Measurements from ENCODE around the gene SNED1.
A peak's percentile ranks its signal among the peaks of the same experiment; 100 is the strongest.

The SNED1 gene

GRCh38 chr2:240997141-240997855 is 1.1 kb upstream of the SNED1 start:
- TF ChIP-seq CTCF (conservative IDR thresholded peaks at IDR 0.05; ENCODE audit: low read length) = no peak
- H3K4me3 ChIP-seq (ENCODE audit: low read length) = no peak overlapping the region

DNA sequence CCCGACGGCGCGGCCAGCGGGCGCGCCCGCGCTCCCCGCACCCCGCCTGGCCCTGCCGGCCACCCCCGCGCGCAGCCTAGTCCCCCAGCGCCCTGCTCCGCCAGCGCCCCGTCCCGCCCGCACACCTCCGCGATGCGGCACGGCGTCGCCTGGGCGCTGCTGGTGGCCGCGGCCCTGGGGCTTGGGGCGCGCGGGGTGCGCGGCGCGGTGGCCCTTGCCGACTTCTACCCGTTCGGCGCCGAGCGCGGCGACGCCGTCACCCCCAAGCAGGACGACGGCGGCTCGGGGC is 232 bp downstream of the SNED1 start:
- no peak for DNase-seq (ENCODE audit: low read depth)
- TF ChIP-seq CTCF (conservative IDR thresholded peaks at IDR 0.05; ENCODE audit: low read length) = no peak
- H3K4me3 ChIP-seq (ENCODE audit: low read length) = peak overlapping the region; percentile 56

More at GRCh38 chr2:240997141-240997855, 1.1 kb upstream of the SNED1 start:
- DNase-seq (ENCODE audit: low read depth) = peak; percentile 12

DNA sequence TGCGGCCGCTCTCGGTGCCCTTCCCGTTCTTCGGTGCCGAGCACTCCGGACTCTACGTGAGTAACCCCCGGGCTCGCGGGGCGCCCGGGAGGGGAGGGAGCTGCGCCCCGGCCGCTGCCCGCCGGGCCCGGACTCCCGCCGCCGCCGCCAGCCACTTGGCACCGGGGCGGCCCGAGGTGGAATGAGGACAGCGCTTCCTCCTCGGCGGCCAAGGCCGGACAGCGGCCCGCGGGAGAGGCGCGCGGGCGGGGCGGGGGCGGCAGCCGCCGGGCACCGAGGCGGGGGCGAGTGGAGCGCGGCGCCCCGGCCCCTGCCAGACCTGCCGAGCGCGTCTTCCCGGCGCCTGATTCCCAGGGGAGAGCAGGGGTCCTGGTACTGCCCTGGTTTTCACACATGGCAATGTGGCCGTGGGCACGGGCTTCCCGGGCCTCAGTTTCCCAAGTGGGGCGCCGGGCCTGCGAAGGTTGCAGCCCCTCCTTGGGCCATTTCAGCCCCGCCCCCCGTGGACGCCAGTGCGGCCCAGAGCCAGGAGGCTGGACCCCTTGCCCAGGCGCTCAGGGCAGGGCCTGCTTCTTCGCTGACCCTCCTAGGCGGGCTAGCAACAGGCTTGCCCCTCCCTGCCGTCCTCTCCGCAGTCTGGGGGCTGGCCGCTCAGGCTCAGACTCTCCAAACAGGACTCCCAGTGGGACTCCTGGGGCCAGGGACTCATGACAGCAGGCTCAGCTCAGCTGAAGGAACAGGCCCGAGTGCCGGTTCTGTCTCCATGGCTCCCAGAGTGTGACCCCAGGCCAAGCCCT is 775 bp downstream of the SNED1 start:
- no peak for TF ChIP-seq CTCF (conservative IDR thresholded peaks at IDR 0.05; ENCODE audit: low read length)
- DNase-seq (ENCODE audit: low read depth) = peak; percentile 14
- H3K4me3 ChIP-seq (ENCODE audit: low read length) = peak overlapping the region; percentile 64

DNA sequence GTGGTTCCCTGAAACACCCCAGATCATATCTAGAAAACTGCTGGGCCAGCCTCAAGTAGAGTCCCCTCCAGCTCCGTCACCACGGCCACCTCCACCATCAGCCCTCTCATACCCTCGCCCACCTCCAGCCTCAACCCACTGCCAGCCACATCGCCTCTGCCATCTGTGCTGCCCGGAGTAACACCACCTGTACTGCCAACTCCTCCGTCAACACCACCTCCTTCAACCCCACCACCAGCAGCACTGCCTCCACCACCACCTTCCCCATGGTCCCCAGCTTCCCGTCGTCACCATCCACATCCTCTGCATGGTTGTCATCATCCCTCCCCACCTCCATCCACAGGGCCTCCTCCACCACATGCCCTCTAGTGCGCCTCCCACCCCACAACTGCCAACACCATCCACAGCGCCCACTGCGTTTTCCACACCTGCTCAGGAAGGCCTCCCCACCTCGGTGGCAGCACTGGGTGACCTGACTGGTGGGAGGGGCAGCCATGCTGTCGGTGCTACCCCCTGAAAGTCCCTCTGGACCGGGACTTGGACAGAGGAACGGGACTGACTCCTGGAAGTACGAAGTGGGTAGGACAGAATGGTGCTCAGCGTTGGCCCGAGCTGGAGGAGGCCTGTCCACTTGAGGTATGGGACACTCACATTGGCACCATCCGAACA is 1.6 kb downstream of the SNED1 start:
- DNase-seq (ENCODE audit: low read depth) = no peak
- no peak for TF ChIP-seq CTCF (conservative IDR thresholded peaks at IDR 0.05; ENCODE audit: low read length)
- H3K4me3 ChIP-seq (ENCODE audit: low read length) = peak overlapping the region; percentile 64

DNA sequence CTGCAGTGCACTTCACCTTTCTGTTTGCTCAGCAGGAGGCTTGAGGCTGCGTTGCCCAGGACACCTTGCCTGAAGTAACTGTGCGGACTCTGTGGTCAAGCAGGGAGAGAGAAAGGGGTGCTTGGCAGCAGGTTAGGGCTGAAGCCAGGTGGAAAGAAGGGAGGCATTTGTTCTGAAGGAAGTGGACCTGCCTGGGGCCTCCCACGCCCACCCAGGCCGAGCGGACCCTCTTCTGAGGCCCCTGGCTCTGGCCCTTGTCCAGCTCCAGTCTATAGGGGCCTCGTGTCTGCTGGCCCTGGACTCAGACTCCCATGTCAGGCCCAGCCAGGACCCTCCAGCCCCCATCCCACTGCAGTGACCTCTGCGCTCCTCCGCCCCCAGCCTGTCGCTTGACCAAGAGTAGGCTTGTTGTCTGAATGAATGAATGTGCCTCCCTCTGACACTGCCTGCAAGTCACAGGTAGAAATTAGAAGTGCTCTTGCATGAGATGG is 2.5 kb downstream of the SNED1 start:
- no peak for TF ChIP-seq CTCF (conservative IDR thresholded peaks at IDR 0.05; ENCODE audit: low read length)
- DNase-seq (ENCODE audit: low read depth) = no peak
- H3K4me3 ChIP-seq (ENCODE audit: low read length) = no peak overlapping the region

DNA sequence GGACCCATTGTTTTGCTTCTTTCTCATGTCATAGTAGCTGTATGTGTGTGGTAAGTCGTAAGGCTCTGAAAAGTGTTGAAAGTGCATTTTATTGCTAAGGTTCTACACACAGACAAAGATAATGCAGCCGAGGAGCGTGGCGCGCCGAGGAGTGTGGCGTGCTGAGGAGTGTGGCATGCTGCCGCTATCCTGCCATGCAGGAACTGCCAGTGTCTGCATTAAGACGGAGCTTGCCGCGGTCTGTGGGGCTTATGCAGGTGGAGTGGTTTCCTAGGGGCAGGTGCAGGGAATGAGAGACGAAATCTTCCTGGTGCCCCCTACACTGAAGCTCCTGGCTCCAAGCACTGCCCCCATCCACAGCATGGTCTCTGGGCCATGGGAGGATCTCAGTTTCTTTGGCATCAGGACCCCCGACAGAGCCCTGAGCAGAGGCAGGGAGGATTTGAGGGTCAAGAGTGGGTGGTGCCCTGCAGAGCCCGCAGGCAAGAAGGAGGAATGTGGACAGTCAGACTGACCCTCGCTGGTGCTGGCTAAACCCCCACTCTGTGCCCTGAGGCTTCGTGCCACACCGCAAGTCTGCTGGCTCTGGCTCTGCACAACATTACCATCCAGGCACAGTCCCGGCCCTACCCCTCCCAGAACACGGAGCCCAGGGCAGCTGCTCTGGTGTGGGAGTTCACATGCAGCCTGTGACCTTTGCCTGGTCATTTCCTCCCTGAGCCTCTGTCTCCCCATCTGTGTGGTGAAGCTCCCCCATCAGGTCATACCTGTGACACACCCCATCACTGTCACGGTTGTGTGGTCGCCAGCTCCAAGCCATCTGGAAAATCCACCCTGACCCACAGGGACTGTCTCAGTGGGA is 3.2 kb downstream of the SNED1 start:
- DNase-seq (ENCODE audit: low read depth) = no peak
- no peak overlapping the region for H3K4me3 ChIP-seq (ENCODE audit: low read length)
- no peak for TF ChIP-seq CTCF (conservative IDR thresholded peaks at IDR 0.05; ENCODE audit: low read length)

Measured in AG10803 (cell line).